Thyroid gland (tissue), 4 donors: ENCODE results near the gene ARID4A.

Experiments used
- CTCF ChIP-seq, 6 experiments: fragments of 200-600 bp in 3 of 6; fragments of 450-650 bp in 3 of 6; sonication (generic) in 3 of 6; IDR thresholded peaks; one replicate each; pipeline ENCODE4 v1.5.1; 2016 to 2019; ENCODE audit warnings: antibody characterized with exemption in 6 of 6, mild to moderate bottlenecking in 2 of 6, inconsistent platforms in 1 of 6, moderate library complexity in 1 of 6
- POLR2A ChIP-seq, 2 donors: fragments of 450-650 bp; IDR thresholded peaks; one replicate each; pipeline ENCODE4 v1.6.1; 2017; ENCODE audit warnings: antibody characterized with exemption in 2 of 2, mild to moderate bottlenecking in 2 of 2, moderate library complexity in 1 of 2

GRCh38 chr14:58368956-58369355 is 70.6 kb downstream of the ARID4A start:
- no peak for TF ChIP-seq POLR2A (IDR thresholded peaks at IDR 0.05)
- TF ChIP-seq CTCF (IDR thresholded peaks at IDR 0.05), result no peak
